Endothelial cell of hepatic sinusoid (primary cell): ENCODE results near the gene PTPRO.

Source experiments
- in situ Hi-C: cut with HindIII; loops from 2 replicates; pipeline ENCODE4 v1.10.0; 2017; ENCODE audit warnings: low sequenced_read_pairs

PTPRO gene

GRCh38 chr12:15547691-15548090 lies 225.4 kb downstream of the PTPRO start:
- in situ Hi-C loops: no loop called here

DNA sequence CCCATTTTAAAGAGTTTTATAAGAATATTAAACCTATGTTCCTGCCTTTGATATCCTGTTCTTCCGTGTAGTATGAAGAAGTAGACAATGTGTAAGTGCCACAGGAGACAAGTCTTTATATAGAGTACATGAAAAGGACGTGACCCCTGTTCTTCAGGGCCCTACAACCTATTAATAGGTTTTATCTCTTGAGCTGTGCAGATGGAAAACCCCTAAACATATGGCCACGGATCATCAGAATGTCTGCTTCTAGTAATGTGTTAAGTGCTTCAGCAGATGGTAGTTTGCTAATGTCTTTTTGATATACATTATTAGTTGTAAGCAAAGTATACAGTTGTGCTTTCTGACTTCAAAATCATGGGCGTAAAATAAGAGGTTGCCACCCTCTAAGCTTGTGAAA lies 228.5 kb downstream of the PTPRO start:
- in situ Hi-C loops: no loop called here

GRCh38 chr12:15555446-15555845 lies 233.1 kb downstream of the PTPRO start:
- in situ Hi-C loops: no loop called here

DNA sequence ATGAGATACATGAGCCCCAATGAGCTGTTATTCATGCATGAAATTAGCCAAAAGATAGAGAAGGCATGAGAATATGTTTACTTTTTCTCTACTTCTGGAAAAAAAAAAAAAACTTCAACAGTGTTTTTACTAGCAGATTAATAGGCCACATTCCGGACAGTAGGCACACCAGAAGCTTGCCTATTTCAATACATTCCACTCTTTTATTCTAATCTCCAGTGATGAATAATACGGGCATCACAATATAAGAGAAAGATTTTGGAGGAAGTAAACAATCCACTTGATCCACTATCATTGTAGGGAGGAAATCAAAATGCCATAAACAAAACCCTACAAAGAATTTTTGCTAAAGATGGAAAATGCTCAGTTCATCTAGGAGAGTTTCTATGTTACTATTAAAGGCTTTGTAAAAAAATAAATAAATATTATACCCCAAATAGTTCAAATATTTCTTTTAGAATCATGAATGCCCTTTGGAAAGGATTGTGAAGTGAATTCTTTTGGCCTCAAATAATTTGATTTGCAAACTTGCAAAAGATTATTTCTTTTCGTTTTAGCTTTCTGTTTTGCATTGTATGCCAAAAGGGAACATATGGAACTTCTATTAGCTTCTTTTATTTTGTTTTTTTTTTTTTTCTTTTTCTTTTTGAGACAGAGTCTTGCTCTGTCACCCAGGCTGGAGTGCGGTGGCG lies 234.2 kb downstream of the PTPRO start:
- in situ Hi-C loops: no loop called here

DNA sequence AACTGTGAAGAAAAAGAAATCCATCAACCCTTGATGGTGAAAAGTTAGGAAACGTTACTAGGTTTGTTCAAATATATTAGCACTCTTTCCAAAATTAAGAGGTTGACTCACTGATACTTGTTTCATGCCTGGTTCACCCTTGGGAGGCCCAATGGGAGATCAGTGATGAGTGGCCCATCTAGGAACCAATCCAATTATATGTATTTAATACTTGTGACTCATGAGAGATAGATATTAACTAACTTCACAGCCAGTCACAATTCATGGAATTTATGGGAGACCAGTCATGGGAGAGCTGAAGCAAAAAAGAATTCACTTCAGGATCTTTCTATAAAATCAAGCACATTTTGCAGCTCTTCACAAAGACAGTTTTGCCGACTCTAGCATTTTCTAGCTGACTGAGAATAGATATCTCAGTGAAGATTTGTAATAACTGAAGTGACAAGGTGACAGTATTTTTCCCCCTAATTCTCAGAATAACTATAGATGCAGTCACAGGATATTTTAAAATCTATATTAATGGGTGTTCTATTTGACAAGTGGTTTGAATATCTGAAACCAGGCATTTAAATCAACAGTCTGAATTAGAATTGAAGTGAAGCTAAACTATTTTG lies 236.7 kb downstream of the PTPRO start:
- in situ Hi-C loops: no loop called here

- in situ Hi-C loops: no loop called here
Observed at GRCh38 chr12:15561396-15561795, 239.1 kb downstream of the PTPRO start.

DNA sequence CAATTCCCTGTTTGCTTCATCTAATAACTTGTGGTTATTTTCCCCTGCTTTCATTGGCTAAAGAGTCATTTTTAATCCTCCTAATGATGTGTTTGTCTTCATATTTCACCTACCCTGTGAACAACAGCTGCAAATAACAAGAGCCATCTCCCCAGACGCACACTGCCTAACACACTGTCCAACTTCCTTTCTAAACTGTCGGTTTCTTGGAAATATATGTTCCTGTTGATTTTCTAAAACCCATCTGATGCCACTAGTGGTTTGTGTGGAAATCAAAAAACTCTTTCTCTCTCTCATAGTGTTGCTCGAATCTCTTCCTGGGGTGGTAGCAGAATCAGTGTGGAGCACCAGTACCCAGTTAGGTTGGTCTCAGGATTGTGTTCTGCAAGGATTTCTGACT lies 240.0 kb downstream of the PTPRO start:
- in situ Hi-C loops: no loop called here

DNA sequence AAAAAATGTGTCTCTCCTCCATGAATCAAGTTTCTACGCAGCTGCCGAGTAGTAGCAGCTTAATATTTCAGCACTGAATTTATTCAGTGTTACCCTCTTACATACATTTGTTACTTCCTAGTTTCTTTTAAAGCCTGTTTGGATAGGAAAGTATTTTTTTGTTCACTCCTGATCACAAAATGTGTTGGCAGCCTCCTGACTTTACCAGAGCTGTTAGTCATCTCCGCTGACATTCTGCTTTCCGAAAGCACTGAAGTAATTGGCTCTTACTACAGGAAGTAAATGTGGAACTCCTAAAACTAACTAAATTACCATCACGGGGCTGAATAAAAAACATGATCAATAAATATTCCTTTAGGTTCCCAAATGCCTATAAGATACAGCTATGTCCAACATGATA lies 241.4 kb downstream of the PTPRO start:
- in situ Hi-C loops: no loop called here

DNA sequence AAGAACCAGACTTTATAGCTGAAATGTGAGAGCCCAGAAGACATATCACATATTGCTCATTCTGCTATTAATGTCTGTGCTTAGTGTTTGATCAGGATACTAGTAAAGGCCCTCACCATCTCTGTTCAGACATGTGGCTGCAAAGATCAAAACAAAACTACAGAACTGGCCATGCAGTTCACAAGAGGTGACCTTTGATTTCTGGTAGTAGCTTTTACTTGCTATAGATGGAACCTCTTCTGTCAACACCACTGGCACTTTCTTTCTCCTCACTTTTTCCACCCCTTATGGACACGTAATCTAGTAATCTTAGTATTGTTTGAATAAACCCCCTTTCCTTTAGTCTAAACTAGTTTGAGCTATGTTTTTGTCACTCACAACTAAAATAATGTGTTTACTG lies 252.0 kb downstream of the PTPRO start:
- in situ Hi-C loops: no loop called here

DNA sequence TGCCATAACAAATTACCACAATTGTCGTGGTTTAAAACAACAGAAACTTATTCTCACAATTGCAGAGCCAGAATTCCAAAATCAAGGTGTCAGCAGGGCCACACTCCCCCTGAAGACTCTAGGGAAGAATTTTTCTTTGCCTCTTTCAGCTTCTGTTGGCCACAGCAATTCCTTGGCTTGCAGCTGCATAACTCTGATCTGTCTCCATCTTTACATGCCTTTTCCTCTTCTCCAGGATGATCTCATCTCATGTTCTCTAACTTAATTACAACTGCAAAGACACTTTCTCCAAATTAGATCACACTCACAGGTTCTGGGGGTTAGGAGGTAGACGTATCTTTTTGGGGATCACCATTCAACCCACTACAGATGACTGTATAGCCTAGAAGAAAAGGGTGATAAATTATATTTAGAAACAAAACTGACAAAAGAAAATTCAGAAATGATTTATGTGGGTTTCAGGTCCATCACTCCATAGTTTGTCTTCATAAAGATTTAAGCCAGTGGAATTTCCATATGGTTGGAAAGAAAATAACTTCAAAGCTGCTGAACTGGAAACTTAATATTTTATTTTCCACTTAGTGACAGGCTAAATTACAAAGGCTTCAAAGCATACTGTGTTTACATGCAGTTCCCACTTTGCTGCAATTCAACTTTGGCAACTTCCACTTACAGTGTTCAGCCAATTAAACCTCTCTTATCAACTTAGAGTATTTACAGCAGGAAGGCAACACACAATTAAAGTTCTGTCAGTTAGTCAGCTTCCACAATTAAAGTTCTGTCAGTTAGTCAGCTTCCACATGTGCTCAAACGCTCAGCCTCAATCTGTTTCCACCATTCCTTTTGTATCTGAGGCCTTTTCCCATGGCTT lies 253.6 kb downstream of the PTPRO start:
- in situ Hi-C loops: no loop called here

- in situ Hi-C loops: no loop called here
Observed at GRCh38 chr12:15580431-15580830, 258.1 kb downstream of the PTPRO start.

- in situ Hi-C loops: no loop called here
Observed at GRCh38 chr12:15581006-15581405, 258.7 kb downstream of the PTPRO start.

DNA sequence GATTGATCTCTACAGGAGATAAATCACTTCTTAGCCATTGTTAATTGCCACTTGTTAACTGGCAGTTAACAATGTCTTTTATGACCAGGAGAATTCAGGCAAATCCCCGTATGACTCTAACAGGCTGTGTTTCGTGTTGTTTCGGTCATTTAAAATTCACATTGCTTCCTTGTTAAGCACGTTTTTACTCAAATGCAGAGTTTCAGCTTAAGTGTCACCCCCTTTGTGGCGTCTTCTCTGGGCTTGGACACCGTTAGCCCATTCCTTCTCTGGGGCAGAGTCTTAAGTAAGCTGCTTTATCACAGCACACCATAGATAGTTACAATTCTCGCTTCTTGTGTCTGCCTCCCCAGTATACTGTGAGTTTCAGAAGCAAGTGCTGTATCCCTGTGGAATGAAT lies 261.5 kb downstream of the PTPRO start:
- in situ Hi-C loops: no loop called here

DNA sequence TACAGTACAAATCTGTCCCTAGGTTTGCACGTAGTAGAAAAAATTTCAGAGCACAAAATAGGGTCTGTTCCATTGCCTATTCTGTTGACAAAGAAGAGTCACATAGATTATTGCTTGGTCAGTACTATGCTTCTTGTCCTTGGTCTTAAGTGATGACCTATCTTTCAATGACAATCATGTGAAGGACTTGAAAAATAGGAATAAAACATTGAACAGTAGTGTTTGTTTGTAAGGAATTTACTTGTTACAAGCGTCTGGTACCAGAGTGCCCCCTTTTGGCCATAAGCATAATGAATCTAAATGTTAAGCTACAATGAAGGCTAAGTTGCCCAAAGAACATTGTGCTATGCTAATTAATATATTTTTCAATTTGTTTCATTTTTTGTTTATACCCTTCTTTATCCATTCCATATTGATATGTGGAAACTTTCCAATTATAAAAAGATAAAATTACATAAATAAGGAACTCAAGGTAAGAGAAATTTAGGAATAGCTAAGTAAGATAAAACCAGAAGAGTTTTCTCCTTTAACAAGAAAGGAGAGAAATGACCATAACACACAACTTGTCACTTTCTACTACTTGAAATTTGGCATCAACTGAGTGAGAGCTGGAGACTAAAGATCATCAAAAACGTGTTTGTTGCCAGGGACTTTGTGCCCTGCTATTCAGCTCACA lies 262.2 kb downstream of the PTPRO start:
- in situ Hi-C loops: no loop called here

GRCh38 chr12:15589328-15590032 lies 267.2 kb downstream of the PTPRO start:
- in situ Hi-C loops: no loop called here

DNA sequence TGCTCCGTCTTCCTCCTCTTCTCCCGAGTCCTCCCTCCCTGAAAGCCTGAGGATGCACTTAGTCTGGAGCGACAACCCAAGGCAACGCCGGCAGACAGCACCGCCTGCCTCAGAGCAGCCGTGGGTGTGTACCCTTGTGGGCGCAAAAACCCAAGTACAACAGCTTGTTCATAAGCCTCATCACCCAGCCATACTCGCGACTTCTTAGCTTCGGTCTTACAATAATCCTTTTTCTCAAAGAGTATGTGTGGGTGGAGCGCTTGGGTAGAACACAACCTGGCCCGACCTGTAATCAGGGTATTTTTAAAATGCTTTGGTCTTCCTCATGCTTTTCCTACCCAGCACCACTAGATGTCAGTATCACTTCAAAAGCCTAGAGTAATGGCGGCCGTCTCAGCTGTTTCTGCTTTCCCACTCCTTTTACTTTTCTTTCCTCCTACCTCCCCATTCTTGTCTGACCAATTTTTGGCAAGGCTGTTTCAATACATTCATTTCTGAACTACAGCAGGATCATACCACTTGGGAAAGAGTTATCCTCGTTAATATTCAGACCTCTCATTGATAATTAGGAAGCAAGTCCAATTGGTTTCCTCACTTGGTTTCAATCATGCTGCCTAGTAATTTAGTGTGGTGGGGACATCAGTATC lies 268.0 kb downstream of the PTPRO start:
- in situ Hi-C loops: no loop called here

- in situ Hi-C loops: no loop called here
Observed at GRCh38 chr12:15591811-15592210, 269.5 kb downstream of the PTPRO start.

DNA sequence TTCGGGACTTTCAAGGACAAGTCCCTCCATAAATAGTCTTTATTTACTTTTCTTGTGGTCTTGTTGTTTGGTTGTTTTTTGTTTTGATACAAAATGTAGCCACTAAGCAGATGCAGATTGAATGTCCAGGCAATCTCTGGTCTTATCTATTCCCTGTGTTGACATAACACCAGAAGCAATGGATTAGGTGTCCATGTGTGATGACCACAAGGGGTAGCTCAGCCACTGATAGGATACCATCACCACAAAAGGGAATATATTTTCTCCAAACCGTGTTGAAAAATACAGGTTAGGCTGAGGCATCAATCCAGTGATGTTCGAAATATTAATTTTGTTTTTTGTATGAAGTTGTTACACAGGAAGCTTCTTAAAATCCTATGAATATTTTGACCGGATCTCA lies 270.6 kb downstream of the PTPRO start:
- in situ Hi-C loops: no loop called here

- in situ Hi-C loops: no loop called here
Observed at GRCh38 chr12:15596174-15596573, 273.9 kb downstream of the PTPRO start.

GRCh38 chr12:15597125-15597830 lies 275.0 kb downstream of the PTPRO start:
- in situ Hi-C loops: no loop called here
